Motor neuron (in vitro differentiated cells): ENCODE data around the gene CHRM2. TPM values are rescaled to one million over a fixed set of nuclear protein-coding genes. Genes with fewer than 3 reads are reported as not detected.

Source experiments
- ATAC-seq, 8 experiments: fragments of 200-7000 bp; cut with Tn5 transposase; replicated peaks in 6 of 8; 2 replicates each; pipeline ENCODE4 v1.8.0; 2021; ENCODE audit warnings: mild to moderate bottlenecking in 8 of 8, moderate library complexity in 8 of 8
- H3K27ac ChIP-seq, 2 donors: fragments of 250-450 bp; sonication (Bioruptor Pico); 2 replicates each; pipeline ENCODE4 v1.9.0; 2021; ENCODE audit warnings: antibody characterized with exemption in 2 of 2, mild to moderate bottlenecking in 2 of 2, moderate library complexity in 1 of 2
- H3K4me1 ChIP-seq, 2 donors: fragments of 250-450 bp; sonication (Bioruptor Pico); replicated peaks in 1 of 2; 2 replicates each; pipeline ENCODE4 v1.6.1; 2021; ENCODE audit warnings: antibody characterized with exemption in 2 of 2, mild to moderate bottlenecking in 2 of 2, moderate library complexity in 1 of 2
- H3K4me3 ChIP-seq, 5 donors: fragments of 250-450 bp; sonication (Bioruptor Pico); 2 replicates each; pipeline ENCODE4 v1.9.0; 2021; ENCODE audit warnings: antibody characterized with exemption in 5 of 5, mild to moderate bottlenecking in 5 of 5, moderate library complexity in 4 of 5
- WGBS, 10 experiments: fragments of 450-650 bp; shearing (Covaris generic); methylation state at CpG; one replicate each; pipeline ENCODE4 v1.0.0; 2022; 5-methylcytosine and 5-hydroxymethylcytosine counted together
- in situ Hi-C, 9 experiments: fragments of 400-800 bp; cut with MboI; loops; one replicate each; pipeline ENCODE4 v1.15.0; 2021; ENCODE audit warnings: low sequenced_read_pairs in 9 of 9, low pct_unique_long_range_greater_than_20kb in 2 of 9; ENCODE audit not compliant: unreplicated experiment in 9 of 9
- total RNA-seq, 8 experiments: library from RNA; unstranded; fragments of 300-600 nt; gene quantifications; 2 replicates each; pipeline versions ENCODE4 v1.2.3 to v1.2.4, GENCODE V29; 2022

Gene CHRM2
- total RNA-seq, 8 experiments from 2014 or later: 0.10 to 5.4 (median 3.7) TPM; not detected in 1

DNA sequence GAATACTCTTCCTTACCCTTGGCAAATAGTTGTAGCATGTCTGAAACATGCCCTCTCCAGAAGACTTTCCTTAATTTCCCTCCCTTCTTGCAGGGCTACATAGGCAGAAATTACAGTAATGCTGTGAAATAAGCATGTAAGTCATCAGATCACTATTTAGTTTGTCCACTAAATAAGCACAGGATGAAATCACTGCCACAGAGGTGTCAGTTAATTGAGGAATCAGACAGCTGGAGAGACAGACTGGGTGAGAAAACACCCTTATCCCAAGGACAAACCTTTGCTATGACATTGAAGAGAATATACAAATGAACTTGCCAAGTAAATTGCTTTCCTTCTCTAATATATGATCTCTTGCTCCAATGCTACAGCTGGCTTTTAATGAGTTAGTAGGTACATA lies 129.3 kb downstream of the CHRM2 start:
- in situ Hi-C loops: no loop called here
- ATAC-seq: peak in 1 of 8 experiments; percentile 23
- Histone ChIP-seq H3K27ac (no peak overlapping the region), H3K4me3 (no peak overlapping the region), H3K4me1 (peaks cover 0 to 4% of the 10 kb centered on the region in 2 donors)

DNA sequence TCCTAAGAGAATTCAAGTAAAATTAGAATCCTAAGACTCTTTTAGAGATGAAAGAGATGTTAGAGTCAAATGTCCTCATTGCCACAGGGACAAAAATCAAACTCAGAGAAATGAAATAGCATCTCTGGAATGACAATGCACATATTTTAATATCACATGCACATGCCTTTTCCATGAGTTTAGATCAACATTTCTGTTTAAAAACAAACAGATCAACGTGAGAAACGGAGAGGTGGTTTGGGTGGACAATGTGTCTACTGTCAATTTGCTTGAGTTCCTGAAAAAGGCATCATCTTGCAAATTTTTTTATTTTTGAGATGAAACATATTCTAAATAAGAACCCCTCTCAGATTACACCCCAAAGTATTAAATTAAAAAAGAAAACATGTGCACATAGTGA lies 130.0 kb downstream of the CHRM2 start:
- in situ Hi-C loops: no loop called here
- no peak overlapping the region for H3K27ac ChIP-seq
- WGBS, 10 experiments: 0 to 83% (median 73%) methylated on average over 1 to 2 of the region's 2 CpGs; no CpG with 5 or more reads in 3 of the 10 experiments
- ATAC-seq: peak in 2 of 8 experiments; percentile 53 to 56
- no peak overlapping the region for H3K4me3 ChIP-seq
- H3K4me1 ChIP-seq: peaks cover 0 to 4% of the 10 kb centered on the region in 2 donors

DNA sequence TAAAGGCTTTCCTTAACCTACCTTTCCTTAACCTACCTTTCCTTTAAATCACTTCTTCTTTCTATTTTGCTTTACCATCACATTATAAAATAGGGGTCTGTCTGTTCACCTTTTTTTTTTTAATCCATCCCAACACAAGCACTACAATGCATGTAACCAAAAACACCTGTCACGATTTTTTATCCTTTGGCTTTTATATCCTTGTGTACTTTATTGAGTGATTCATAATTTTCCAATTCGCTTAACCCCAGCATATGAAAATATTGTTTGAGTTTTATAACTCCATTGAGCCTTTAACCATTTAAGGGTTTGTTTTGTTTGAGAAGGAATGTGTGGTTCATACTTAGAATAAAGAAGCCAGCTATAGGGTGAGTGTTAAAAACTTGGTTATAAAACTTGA lies 132.2 kb downstream of the CHRM2 start:
- Histone ChIP-seq H3K27ac (no peak overlapping the region), H3K4me1 (peaks cover 0 to 4% of the 10 kb centered on the region in 2 donors), H3K4me3 (no peak overlapping the region)
- in situ Hi-C loops: no loop called here
- WGBS, 10 experiments: 0 to 95% (median 64%) methylated on average over 2 of the region's 2 CpGs
- ATAC-seq: no peak

DNA sequence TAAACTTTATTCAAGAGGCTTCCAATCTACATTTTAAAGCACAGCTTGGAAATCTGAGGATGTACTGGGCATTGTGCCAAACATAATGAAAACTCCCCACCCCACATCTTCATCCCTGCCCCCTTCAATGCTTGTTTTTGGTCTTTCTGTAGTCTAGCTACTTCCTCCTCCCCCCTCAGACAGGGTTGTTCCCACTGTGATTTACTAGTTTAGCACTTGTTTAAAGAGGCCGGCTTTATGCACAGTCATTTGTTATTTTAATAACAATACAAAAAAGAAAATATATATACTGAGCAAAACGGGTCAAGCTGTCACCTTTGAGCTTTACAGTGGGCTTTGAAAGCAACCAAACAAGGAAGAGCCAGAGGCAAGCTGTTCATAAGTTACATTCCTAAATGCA lies 132.6 kb downstream of the CHRM2 start:
- no peak overlapping the region for H3K27ac ChIP-seq
- in situ Hi-C loops: no loop called here
- peaks cover 0 to 4% of the 10 kb centered on the region in 2 donors for H3K4me1 ChIP-seq
- H3K4me3 ChIP-seq: no peak overlapping the region
- ATAC-seq: peak; percentile 24 to 56 (median 38)
- WGBS, 10 experiments: 0 to 40% (median 0%) methylated on average over 1 to 2 of the region's 2 CpGs; no CpG with 5 or more reads in 2 of the 10 experiments

DNA sequence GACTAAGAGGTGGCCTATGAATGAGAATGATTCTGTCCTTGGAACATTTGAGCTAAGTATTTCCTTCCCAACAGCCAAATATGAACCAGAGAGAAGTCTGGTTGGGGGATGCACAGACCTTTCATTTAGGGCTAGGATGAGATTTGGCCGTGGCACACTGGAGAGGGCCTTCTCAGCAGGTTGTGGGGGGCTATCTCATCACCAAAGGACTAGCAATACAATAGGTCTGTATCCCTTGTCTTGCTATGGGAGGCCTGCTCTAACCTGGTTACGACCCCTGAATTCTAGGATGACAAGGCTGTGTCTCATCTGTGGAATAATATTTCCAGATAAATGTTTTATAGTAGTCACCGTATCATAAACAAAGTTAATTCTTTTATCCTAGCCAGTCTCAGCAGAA lies 133.0 kb downstream of the CHRM2 start:
- Histone ChIP-seq H3K4me3 (no peak overlapping the region), H3K4me1 (peaks cover 0 to 4% of the 10 kb centered on the region in 2 donors), H3K27ac (no peak overlapping the region)
- WGBS, 10 experiments: 20 to 100% (median 77%) methylated on average over 1 to 3 of the region's 3 CpGs; no CpG with 5 or more reads in 4 of the 10 experiments
- in situ Hi-C loops: no loop called here
- ATAC-seq: no peak

DNA sequence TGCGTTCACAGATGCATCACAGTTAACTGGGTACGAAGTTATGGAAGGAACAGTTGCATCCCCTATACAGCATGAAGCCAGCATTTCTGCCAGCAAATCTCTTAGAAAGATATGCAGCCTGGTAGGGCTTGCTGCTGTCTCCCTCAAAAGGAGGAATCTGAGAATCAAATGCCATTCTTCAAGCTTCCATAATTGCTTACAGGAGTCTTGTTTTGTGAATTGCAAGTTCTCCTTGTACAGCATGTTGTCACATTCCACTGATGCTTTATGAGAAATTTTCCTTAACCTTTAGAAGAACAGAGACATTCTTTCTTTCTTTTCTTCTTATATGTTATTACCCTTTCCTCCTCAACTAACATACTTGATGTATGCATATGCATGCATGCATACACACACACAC lies 134.6 kb downstream of the CHRM2 start:
- Histone ChIP-seq H3K4me1 (peaks cover 0 to 4% of the 10 kb centered on the region in 2 donors), H3K27ac (no peak overlapping the region), H3K4me3 (no peak overlapping the region)
- peak in 1 of 8 experiments; percentile 50 for ATAC-seq
- in situ Hi-C loops: no loop called here
- WGBS, 10 experiments: 0 to 100% (median 92%) methylated on average over 1 to 2 of the region's 2 CpGs; no CpG with 5 or more reads in 2 of the 10 experiments

DNA sequence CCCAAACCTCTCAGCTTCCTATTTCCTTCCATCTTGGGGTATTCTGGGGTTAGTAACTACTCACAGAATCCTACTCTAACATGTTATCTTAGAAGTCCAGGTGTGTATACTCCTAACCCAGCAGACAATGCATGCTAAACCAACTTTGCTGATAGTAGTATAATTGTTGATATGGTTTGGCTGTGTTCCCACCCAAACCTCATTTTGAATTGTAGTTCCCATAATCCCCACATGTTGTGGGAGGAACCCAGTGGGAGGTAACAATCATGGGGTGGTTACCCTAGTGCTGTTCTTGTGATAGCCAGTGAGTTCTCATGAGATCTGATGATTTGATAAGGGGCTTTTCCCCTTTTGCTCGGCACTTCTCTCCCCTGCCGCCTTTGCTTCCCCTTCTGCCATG lies 135.1 kb downstream of the CHRM2 start:
- 40 to 100% (median 100%) methylated on average over 1 to 2 of the region's 2 CpGs; no CpG with 5 or more reads in 5 of the 10 experiments for WGBS, 10 experiments
- in situ Hi-C loops: no loop called here
- H3K4me1 ChIP-seq: peaks cover 0 to 4% of the 10 kb centered on the region in 2 donors
- no peak overlapping the region for H3K27ac ChIP-seq
- ATAC-seq: peak in 1 of 8 experiments; percentile 13
- no peak overlapping the region for H3K4me3 ChIP-seq

DNA sequence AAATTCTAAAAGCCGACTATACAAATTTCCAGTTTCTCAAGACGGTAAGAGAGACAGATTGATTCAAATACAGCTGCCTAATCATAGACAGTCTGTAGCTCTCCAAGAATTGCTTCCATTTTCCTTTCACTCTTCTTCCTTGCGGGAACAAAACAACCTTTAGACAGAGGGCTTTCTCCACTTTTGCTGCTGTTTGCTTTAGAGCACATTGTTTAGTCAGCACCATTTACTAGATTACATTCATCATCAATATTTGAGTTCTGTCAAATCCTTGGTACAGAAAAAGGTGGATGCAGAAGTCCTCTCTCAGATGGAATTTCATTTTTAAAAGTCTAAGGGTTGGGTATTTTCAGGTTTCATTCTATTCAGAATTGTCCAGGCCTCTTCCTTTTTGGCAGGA lies 137.4 kb downstream of the CHRM2 start:
- Histone ChIP-seq H3K27ac (no peak overlapping the region), H3K4me3 (no peak overlapping the region), H3K4me1 (peaks cover 0 to 4% of the 10 kb centered on the region in 2 donors)
- 25 to 100% (median 89%) methylated on average over 1 to 3 of the region's 3 CpGs; no CpG with 5 or more reads in 2 of the 10 experiments for WGBS, 10 experiments
- ATAC-seq: no peak
- in situ Hi-C loops: no loop called here

DNA sequence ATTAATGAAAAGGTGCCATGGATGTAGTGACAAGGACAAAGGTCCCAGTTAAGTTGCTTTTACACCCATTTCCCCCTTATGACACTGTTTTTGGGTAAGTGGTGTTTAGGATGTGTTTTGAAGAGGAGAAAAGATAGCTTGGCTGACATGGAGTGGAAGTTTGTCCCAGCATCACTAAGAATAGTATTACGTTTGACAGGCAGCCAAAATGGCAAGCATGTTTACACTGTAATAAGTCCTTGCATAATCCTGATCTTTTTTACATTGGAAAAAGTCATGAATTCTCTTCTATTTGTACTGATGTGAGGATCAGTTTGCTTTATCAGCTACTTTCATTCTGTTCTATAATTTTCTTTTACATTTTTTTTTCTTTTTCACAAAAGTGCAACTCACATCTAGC lies 137.8 kb downstream of the CHRM2 start:
- 29 to 100% (median 85%) methylated on average over 1 of the region's 1 CpG; no CpG with 5 or more reads in 2 of the 10 experiments for WGBS, 10 experiments
- H3K4me1 ChIP-seq: peaks cover 0 to 4% of the 10 kb centered on the region in 2 donors
- no peak overlapping the region for H3K27ac ChIP-seq
- in situ Hi-C loops: no loop called here
- no peak overlapping the region for H3K4me3 ChIP-seq
- ATAC-seq: no peak

DNA sequence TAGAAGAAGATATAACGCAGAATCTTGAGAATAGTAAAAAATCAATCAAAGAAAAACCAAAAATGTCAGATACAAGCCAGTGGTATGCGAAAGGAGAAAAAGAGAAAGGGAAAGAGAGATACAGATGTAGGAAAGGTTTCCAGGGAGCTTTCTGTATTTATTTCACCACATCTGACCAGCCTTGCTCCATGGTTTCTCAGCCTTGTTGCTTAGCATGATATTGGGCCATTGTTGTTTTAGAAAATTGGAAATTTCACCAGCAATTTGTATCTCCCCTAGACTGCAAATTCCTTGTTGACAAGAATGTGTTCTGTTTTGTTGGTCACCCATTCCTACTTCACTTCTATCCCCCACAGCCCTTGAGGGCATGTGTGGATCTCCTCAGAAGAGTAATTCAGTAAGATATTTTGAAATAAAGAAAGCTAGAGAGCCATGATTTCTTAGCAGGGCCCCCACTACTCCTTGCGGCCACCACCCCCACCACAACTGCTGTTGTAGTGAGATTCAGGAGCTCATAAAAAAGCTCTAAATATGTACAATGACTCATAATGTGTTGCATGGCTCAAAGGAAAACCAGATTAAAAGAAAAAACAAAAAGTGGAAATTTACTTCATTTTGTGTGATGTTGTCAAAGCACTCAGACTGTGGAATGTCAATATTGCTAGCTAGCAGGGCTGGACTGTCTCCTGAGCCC lies 138.7 kb downstream of the CHRM2 start:
- H3K4me3 ChIP-seq: no peak overlapping the region
- 20 to 100% (median 61%) methylated on average over 1 to 3 of the region's 3 CpGs for WGBS, 10 experiments
- peak in 1 of 8 experiments; percentile 54 for ATAC-seq
- in situ Hi-C loops: no loop called here
- H3K27ac ChIP-seq: no peak overlapping the region
- no peaks in the 10 kb centered on the region for H3K4me1 ChIP-seq

DNA sequence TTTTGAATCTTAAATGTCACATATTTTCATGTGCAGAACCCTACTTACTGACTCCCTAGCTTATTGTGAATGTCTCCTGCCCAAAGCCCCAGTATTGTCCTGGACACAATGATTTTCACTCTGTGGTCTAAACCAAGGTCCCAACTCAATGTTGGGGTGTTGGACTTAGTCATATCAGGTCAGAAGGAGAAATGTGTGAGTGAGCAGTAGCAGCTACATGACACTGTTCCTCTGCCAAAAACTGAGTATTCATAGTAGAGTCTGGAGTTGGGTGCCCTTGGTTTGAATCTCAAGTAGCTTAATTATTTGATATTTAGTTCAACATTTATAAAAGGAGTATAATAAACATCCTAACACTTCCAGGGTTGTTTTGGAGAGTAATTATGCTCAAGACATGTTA lies 141.0 kb downstream of the CHRM2 start:
- in situ Hi-C loops: no loop called here
- no peak overlapping the region for H3K4me3 ChIP-seq
- H3K27ac ChIP-seq: no peak overlapping the region
- ATAC-seq: no peak
- no peaks in the 10 kb centered on the region for H3K4me1 ChIP-seq

DNA sequence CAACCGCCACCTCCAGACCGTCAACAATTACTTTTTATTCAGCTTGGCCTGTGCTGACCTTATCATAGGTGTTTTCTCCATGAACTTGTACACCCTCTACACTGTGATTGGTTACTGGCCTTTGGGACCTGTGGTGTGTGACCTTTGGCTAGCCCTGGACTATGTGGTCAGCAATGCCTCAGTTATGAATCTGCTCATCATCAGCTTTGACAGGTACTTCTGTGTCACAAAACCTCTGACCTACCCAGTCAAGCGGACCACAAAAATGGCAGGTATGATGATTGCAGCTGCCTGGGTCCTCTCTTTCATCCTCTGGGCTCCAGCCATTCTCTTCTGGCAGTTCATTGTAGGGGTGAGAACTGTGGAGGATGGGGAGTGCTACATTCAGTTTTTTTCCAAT lies 146.6 kb downstream of the CHRM2 start:
- peaks cover 10 to 21% of the 10 kb centered on the region in 2 donors for H3K4me1 ChIP-seq
- in situ Hi-C loops: no loop called here
- no peak overlapping the region for H3K27ac ChIP-seq
- WGBS, 10 experiments: 0 to 100% (median 93%) methylated on average over 1 to 3 of the region's 3 CpGs; no CpG with 5 or more reads in 1 of the 10 experiments
- H3K4me3 ChIP-seq: no peak overlapping the region
- ATAC-seq: no peak

DNA sequence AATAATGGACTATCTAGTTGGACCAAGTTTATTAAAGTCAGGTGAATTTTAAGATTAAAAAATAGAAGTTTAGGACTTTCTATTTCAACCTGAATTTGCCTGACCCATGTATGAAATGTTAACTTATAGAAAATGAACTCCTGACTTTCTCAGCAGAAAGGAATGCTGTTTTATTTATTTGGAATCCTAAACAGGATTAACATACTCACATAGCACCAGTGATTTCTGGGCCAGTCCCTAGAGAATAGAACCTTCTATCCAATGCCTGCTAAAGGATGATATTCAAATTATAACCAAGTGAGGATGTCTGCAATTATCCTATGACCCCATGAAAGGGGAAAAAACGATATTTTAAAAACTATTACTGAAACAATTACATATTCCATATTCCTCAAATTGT lies 148.8 kb downstream of the CHRM2 start:
- peaks cover 13 to 21% of the 10 kb centered on the region in 2 donors for H3K4me1 ChIP-seq
- WGBS, 10 experiments: 0 to 100% (median 71%) methylated on average over 1 of the region's 1 CpG; no CpG with 5 or more reads in 1 of the 10 experiments
- ATAC-seq: no peak
- in situ Hi-C loops: no loop called here
- no peak overlapping the region for H3K4me3 ChIP-seq
- no peak overlapping the region for H3K27ac ChIP-seq

DNA sequence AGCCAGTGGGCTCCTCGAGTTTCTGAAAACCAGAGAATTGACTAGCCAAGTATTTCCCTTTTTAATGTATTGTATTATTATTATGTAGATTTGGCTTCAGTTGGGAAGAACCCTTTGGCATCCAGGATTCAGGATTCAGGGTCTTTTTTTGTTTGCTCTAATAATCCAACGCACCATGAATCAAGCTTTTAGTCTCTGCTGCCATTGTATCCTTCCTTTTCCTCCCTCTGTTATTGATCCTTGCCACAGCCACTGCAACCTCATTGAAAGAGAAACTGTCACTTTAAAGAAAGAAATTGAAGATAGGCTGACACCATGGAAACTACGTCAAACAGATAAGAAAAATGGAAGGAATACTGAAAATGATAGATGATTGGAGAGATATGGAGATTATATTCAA lies 150.0 kb downstream of the CHRM2 start:
- Histone ChIP-seq H3K4me3 (no peak overlapping the region), H3K4me1 (peaks cover 13 to 21% of the 10 kb centered on the region in 2 donors), H3K27ac (no peak overlapping the region)
- peak in 1 of 8 experiments; percentile 20 for ATAC-seq
- WGBS, 10 experiments: 0 to 91% (median 13%) methylated on average over 1 to 3 of the region's 3 CpGs
- in situ Hi-C loops: no loop called here
